Fibroblast of villous mesenchyme (primary cell): ENCODE data around the gene FLNC. TPM values are rescaled to one million over a fixed set of nuclear protein-coding genes. Genes with fewer than 3 reads are reported as not detected.

Source experiments
- DNase-seq: peaks from one replicate; pipeline ENCODE4 v3.0.0-alpha.2; 2010; ENCODE audit warnings: low read depth
- H3K4me3 ChIP-seq: 2 replicates; pipeline ENCODE4 v1.5.1; 2011; ENCODE audit warnings: low read depth, mild to moderate bottlenecking, low read length
- total RNA-seq: library from RNA; depleted of rRNA; stranded (reverse); fragments of >200 nt; gene quantifications from 2 replicates; pipeline ENCODE4 v1.2.3, GENCODE V29; 2012
- TF ChIP-seq, protein P1 (sequence below): IDR thresholded peaks from 2 replicates; pipeline ENCODE4 v1.5.1; 2012; ENCODE audit warnings: low read depth, mild to moderate bottlenecking, low read length; ENCODE audit not compliant: insufficient read depth

The FLNC gene
- total RNA-seq, 1 donor: 185 TPM

DNA sequence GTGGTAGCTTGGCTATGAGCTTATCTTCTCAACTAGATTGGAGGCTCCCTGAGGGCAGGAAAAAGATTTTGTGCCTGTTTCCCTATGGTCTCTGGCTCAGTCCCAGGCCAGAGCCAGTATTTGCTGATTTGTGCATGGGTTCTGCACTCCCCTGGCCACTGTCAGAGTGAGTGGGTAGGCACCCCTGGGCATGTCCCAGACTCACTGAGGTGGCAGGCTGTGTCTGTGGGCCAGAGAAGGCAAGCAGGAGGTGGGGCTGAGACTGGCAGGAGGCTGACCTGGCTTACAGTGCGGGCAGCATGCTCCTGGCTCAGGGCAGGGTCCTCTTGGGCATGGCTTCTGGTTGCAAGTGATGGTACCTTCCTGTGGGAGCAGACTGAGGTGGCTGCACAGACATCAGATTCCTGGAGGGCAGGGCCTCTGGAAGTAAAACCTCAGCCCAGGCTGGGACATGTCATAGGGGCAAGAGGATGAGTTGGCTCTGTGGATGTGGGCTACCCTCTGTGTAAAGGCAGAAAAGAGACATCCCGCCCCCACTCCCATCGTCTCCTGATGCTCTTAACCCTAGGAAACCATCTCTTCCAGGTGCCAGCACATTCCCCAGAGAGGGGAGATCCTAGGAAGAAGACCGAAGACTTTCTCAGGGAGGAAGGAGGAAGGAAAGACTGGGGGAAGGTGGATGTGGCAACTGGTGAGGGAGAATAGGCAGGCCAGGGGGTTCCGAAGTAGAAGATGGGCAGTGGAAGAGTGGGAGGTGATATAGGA, 76.0 kb downstream of the FLNC start:
- H3K4me3 ChIP-seq: no peak overlapping the region
- no peak for DNase-seq
- TF ChIP-seq, protein P1, sequence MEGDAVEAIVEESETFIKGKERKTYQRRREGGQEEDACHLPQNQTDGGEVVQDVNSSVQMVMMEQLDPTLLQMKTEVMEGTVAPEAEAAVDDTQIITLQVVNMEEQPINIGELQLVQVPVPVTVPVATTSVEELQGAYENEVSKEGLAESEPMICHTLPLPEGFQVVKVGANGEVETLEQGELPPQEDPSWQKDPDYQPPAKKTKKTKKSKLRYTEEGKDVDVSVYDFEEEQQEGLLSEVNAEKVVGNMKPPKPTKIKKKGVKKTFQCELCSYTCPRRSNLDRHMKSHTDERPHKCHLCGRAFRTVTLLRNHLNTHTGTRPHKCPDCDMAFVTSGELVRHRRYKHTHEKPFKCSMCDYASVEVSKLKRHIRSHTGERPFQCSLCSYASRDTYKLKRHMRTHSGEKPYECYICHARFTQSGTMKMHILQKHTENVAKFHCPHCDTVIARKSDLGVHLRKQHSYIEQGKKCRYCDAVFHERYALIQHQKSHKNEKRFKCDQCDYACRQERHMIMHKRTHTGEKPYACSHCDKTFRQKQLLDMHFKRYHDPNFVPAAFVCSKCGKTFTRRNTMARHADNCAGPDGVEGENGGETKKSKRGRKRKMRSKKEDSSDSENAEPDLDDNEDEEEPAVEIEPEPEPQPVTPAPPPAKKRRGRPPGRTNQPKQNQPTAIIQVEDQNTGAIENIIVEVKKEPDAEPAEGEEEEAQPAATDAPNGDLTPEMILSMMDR: no peak

DNA sequence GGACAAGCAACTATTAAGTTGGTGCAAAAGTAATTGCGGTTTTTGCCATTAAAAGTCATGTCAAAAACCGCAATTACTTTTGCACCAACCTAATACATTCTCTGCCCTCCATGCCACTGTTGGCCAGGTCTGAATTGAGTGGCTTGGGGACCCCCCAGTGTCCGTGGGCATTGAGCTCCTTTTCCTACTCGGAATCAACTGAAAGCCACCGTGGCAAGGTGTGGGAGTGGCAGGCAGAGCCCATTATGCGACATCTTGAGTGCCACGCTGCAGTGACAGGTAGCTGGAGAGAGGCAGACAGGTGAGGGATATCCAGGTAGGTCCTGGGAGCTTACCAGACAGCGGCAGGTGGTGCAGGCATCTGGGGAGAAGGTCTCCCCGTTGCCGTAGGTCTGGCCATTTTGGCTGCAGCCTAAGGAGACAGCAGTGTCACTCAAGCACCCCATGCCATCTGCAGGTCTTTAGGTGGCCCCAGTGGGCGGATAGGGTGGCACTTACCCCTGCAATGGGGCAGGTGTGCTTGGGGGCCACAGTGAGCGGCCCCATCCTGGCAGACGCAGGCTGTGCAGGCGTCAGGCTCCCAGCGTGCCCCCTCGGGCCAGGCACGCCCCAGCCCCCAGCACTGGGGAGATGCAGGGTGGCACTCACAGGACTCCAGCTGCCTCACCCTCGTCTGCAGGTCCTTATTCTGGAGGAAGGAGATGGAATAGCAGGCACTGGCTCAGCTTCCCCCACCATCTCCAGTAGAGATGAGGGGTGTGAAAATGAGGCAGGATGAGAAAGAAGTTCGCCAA, 76.8 kb downstream of the FLNC start:
- H3K4me3 ChIP-seq: no peak overlapping the region
- TF ChIP-seq, protein P1: no peak
- DNase-seq: no peak

Other genes with a start within 250 kb of the FLNC start
- 0.64 and 2.6 TPM in 2 replicates for gene GARIN1A, start 158.1 kb upstream of the FLNC start, total RNA-seq
- gene CALU, start 91.0 kb upstream of the FLNC start, total RNA-seq: 689 and 855 TPM in 2 replicates
- gene OPN1SW, start 54.6 kb upstream of the FLNC start, total RNA-seq: not detected in 2 replicates
- gene CCDC136, start 38.4 kb upstream of the FLNC start, total RNA-seq: 9.9 and 10.6 TPM in 2 replicates
- gene ATP6V1F, start 32.5 kb downstream of the FLNC start, total RNA-seq: 73.1 and 82.5 TPM in 2 replicates
- under 0.01 TPM in 1 of 2 replicates, not detected in the other for gene KCP, start 80.3 kb downstream of the FLNC start, total RNA-seq
- gene IRF5, start 107.5 kb downstream of the FLNC start, total RNA-seq: under 0.01 TPM in 1 of 2 replicates, not detected in the other
- gene TNPO3, start 224.7 kb downstream of the FLNC start, total RNA-seq: 55.4 and 60.9 TPM in 2 replicates